H9 (cell line): ENCODE measurements around the gene MYD88. TPM values are rescaled to one million over a fixed set of nuclear protein-coding genes. Genes with fewer than 3 reads are reported as not detected.

ENCODE experiments used
- DNase-seq: peaks from one replicate; pipeline ENCODE4 v3.0.0-alpha.2; 2017
- H2AFZ ChIP-seq: one replicate; pipeline ENCODE4 v1.6.1; 2013; ENCODE audit warnings: mild to moderate bottlenecking, low read length, control low read depth, moderate library complexity
- H2AK5ac ChIP-seq: 2 replicates; pipeline ENCODE4 v1.6.1; 2013; ENCODE audit warnings: low read length, control low read depth, mixed read lengths; ENCODE audit not compliant: insufficient read length
- H2BK120ac ChIP-seq: one replicate; pipeline ENCODE4 v1.6.1; 2013; ENCODE audit warnings: low read depth, mild to moderate bottlenecking, low read length, control low read depth, inconsistent platforms; ENCODE audit not compliant: poor library complexity, severe bottlenecking
- H2BK12ac ChIP-seq: 2 replicates; pipeline ENCODE4 v1.6.1; 2013; ENCODE audit warnings: low read length, control low read depth, mixed read lengths, low read depth; ENCODE audit not compliant: insufficient read length
- H2BK15ac ChIP-seq: 2 replicates; pipeline ENCODE4 v1.6.1; 2013; ENCODE audit warnings: low read depth, low read length, control low read depth
- H2BK20ac ChIP-seq: one replicate; pipeline ENCODE4 v1.6.1; 2013; ENCODE audit warnings: low read depth, mild to moderate bottlenecking, low read length, control low read depth, inconsistent platforms; ENCODE audit not compliant: poor library complexity, severe bottlenecking
- H2BK5ac ChIP-seq: 2 replicates; pipeline ENCODE4 v1.6.1; 2013; ENCODE audit warnings: low read length, control low read depth, mixed read lengths; ENCODE audit not compliant: insufficient read length
- H3K14ac ChIP-seq: 2 replicates; pipeline ENCODE4 v1.6.1; 2013; ENCODE audit warnings: low read length, control low read depth; ENCODE audit not compliant: insufficient read depth
- H3K18ac ChIP-seq: 2 replicates; pipeline ENCODE4 v1.6.1; 2013; ENCODE audit warnings: low read depth, mild to moderate bottlenecking, mixed read lengths, low read length, control low read depth; ENCODE audit not compliant: insufficient read length
- H3K23ac ChIP-seq: 2 replicates; pipeline ENCODE4 v1.6.1; 2013; ENCODE audit warnings: low read length, control low read depth, mixed read lengths, low read depth; ENCODE audit not compliant: insufficient read length
- H3K23me2 ChIP-seq: 2 replicates; pipeline ENCODE4 v1.6.1; 2013; ENCODE audit warnings: low read depth, mild to moderate bottlenecking, mixed read lengths, low read length, control low read depth; ENCODE audit not compliant: insufficient read length, poor library complexity, severe bottlenecking
- H3K27ac ChIP-seq: 2 replicates; pipeline ENCODE4 v1.5.1; 2013; ENCODE audit warnings: low read length, control low read depth, mixed read lengths, low read depth; ENCODE audit not compliant: insufficient read length
- H3K27me3 ChIP-seq: 2 replicates; pipeline ENCODE4 v1.6.1; 2013; ENCODE audit warnings: low read length, control low read depth, inconsistent platforms; ENCODE audit not compliant: insufficient read depth
- H3K4ac ChIP-seq: 2 replicates; pipeline ENCODE4 v1.6.1; 2013; ENCODE audit warnings: low read depth, mild to moderate bottlenecking, control low read depth, inconsistent platforms, low read length, moderate library complexity
- H3K4me1 ChIP-seq: 2 replicates; pipeline ENCODE4 v1.6.1; 2013; ENCODE audit warnings: low read length, control low read depth, inconsistent platforms; ENCODE audit not compliant: insufficient read depth
- H3K4me2 ChIP-seq: 2 replicates; pipeline ENCODE4 v1.6.1; 2013; ENCODE audit warnings: low read length, control low read depth, mixed read lengths; ENCODE audit not compliant: insufficient read length, insufficient read depth
- H3K56ac ChIP-seq: 2 replicates; pipeline ENCODE4 v1.6.1; 2013; ENCODE audit warnings: low read depth, mild to moderate bottlenecking, mixed read lengths, low read length, control low read depth; ENCODE audit not compliant: insufficient read length
- H3K79me1 ChIP-seq: 2 replicates; pipeline ENCODE4 v1.6.1; 2013; ENCODE audit warnings: low read depth, mild to moderate bottlenecking, moderate library complexity, low read length, control low read depth, inconsistent platforms; ENCODE audit not compliant: insufficient read depth, poor library complexity, severe bottlenecking
- H3K79me2 ChIP-seq: 2 replicates; pipeline ENCODE4 v1.6.1; 2013; ENCODE audit warnings: low read length, control low read depth, inconsistent platforms; ENCODE audit not compliant: insufficient read depth
- H3K9ac ChIP-seq: 2 replicates; pipeline ENCODE4 v1.6.1; 2013; ENCODE audit warnings: low read length, control low read depth, mixed read lengths; ENCODE audit not compliant: insufficient read length; ENCODE audit errors: extremely low read depth
- H3K9me3 ChIP-seq: one replicate; pipeline ENCODE4 v1.6.1; 2013; ENCODE audit warnings: low read depth, low read length, inconsistent platforms; ENCODE audit not compliant: control insufficient read depth
- H3T11ph ChIP-seq: one replicate; pipeline ENCODE4 v1.6.1; 2013; ENCODE audit warnings: mild to moderate bottlenecking, low read length, control low read depth, inconsistent platforms
- H4K20me1 ChIP-seq: one replicate; pipeline ENCODE4 v1.6.1; 2013; ENCODE audit not compliant: control insufficient read depth, insufficient read length, insufficient read depth
- H4K5ac ChIP-seq: 2 replicates; pipeline ENCODE4 v1.6.1; 2013; ENCODE audit warnings: low read depth, mild to moderate bottlenecking, mixed read lengths, low read length, control low read depth; ENCODE audit not compliant: insufficient read length
- H4K8ac ChIP-seq: replicated peaks from 2 replicates; pipeline ENCODE4 v1.6.1; 2013; ENCODE audit warnings: low read length, control low read depth, mixed read lengths, low read depth; ENCODE audit not compliant: insufficient read length
- H4K91ac ChIP-seq: 2 replicates; pipeline ENCODE4 v1.6.1; 2013; ENCODE audit warnings: low read depth, mild to moderate bottlenecking, moderate library complexity, mixed read lengths, low read length, control low read depth; ENCODE audit not compliant: insufficient read length
- H3K27ac Mint-ChIP-seq, 3 experiments: 2 replicates in 2 of 3; 3 replicates in 1 of 3; pipeline ENCODE4 v1.8.0; 2020 to 2021; ENCODE audit warnings: mixed read lengths in 3 of 3, mild to moderate bottlenecking in 1 of 3, moderate library complexity in 1 of 3
- H3K27me3 Mint-ChIP-seq: 2 replicates; pipeline ENCODE4 v1.8.0; 2021; ENCODE audit warnings: low read depth, mild to moderate bottlenecking, moderate library complexity, mixed read lengths
- H3K36me3 Mint-ChIP-seq, 3 experiments: 2 replicates in 2 of 3; 3 replicates in 1 of 3; pipeline ENCODE4 v1.8.0; 2020 to 2021; ENCODE audit warnings: low read depth in 3 of 3, mixed read lengths in 3 of 3; ENCODE audit not compliant: insufficient read depth in 1 of 3
- H3K4me1 Mint-ChIP-seq, 2 experiments: 2 replicates each; pipeline ENCODE4 v1.8.0; 2020; ENCODE audit warnings: mixed read lengths in 2 of 2
- H3K4me3 Mint-ChIP-seq, 2 experiments: 2 replicates in 1 of 2; 3 replicates in 1 of 2; pipeline ENCODE4 v1.8.0; 2020 to 2021; ENCODE audit warnings: mild to moderate bottlenecking in 2 of 2, mixed read lengths in 2 of 2, moderate library complexity in 1 of 2
- H3K9me3 Mint-ChIP-seq, 2 experiments: 2 replicates in 1 of 2; 3 replicates in 1 of 2; pipeline ENCODE4 v1.8.0; 2020; ENCODE audit warnings: mild to moderate bottlenecking in 2 of 2, mixed read lengths in 2 of 2, moderate library complexity in 1 of 2
- CTCF ChIP-seq: fragments of 200-600 bp; sonication (generic); conservative IDR thresholded peaks from 3 replicates; pipeline ENCODE4 v1.8.0; 2021; ENCODE audit warnings: antibody characterized with exemption, mild to moderate bottlenecking
- WGBS: extraction: QIAGEN DNeasy Blood & Tissue Kit; methylation state at CpG from one replicate; pipeline ENCODE4 v1.1.7; 2013; ENCODE audit warnings: missing lambda C conversion rate, low lambda C conversion rate, mixed read lengths; ENCODE audit not compliant: insufficient read length; ENCODE audit errors: extremely low coverage; 5-methylcytosine and 5-hydroxymethylcytosine counted together
- total RNA-seq: library from RNA; stranded (reverse); gene quantifications from 2 replicates; pipeline ENCODE4 v1.2.1, GENCODE V29; 2021

MYD88 gene
- total RNA-seq, 1 experiment from 2014 or later = 33.4 TPM

- Histone ChIP-seq H2BK120ac (no peak overlapping the region), H3K9ac (no peak overlapping the region), H2BK20ac (no peak overlapping the region), H2BK15ac (no peak overlapping the region), H3K27ac (no peak overlapping the region), H3K4me1 (no peaks in the 10 kb centered on the region), H3K4me2 (no peak overlapping the region), H3K79me2 (no peaks in the 10 kb centered on the region), H3T11ph (no peak overlapping the region), H3K27me3 (no peaks in the 10 kb centered on the region; the same call in 1 of the 2 replicates), H4K8ac (no peak overlapping the region), H3K79me1 (no peaks in the 10 kb centered on the region), H3K18ac (no peak overlapping the region), H4K20me1 (no peaks in the 10 kb centered on the region), H4K5ac (no peak overlapping the region), H3K4ac (no peak overlapping the region), H2AK5ac (no peak overlapping the region), H3K23me2 (no peaks in the 10 kb centered on the region), H3K9me3 (peaks cover 2% of the 10 kb centered on the region), H3K56ac (no peak overlapping the region), H4K91ac (no peak overlapping the region), H2BK12ac (no peak overlapping the region), H3K23ac (no peak overlapping the region), H2AFZ (no peak overlapping the region), H2BK5ac (no peak overlapping the region), H3K14ac (no peak overlapping the region)
- H3K27me3 Mint-ChIP-seq = peaks cover 2% of the 10 kb centered on the region; the same call in 1 of the 2 replicates
- no peak overlapping the region for H3K4me3 Mint-ChIP-seq
- H3K9me3 Mint-ChIP-seq = peaks cover 6 to 8% of the 10 kb centered on the region in 2 experiments
- no peak for TF ChIP-seq CTCF
- no peak overlapping the region for H3K27ac Mint-ChIP-seq
- no CpG with 5 or more reads among the region's 2 CpGs for WGBS
- H3K4me1 Mint-ChIP-seq = no peaks in the 10 kb centered on the region
- no peak for DNase-seq
- peaks cover 3 to 5% (median 4%) of the 10 kb centered on the region in 3 experiments for H3K36me3 Mint-ChIP-seq
Observed at GRCh38 chr3:38089163-38089562, 49.3 kb upstream of the MYD88 start.
